Liver (tissue), 9 donors: Measurements from ENCODE around the gene UTS2R. TPM values are rescaled to one million over a fixed set of nuclear protein-coding genes. Genes with fewer than 3 reads are reported as not detected.

Experiments
- DNase-seq: peaks from one replicate; pipeline ENCODE4 v3.0.0-alpha.2; 2017; ENCODE audit warnings: low spot score
- H3K27ac ChIP-seq, 2 donors: one replicate each; pipeline ENCODE4 v1.7.0; 2013; ENCODE audit warnings: inconsistent platforms in 2 of 2, low read length in 2 of 2, control low read depth in 1 of 2, low read depth in 1 of 2, mild to moderate bottlenecking in 1 of 2
- H3K27me3 ChIP-seq, 4 donors: one replicate each; pipeline versions ENCODE4 v1.6.1 to v1.7.0; 2013; ENCODE audit warnings: low read length in 3 of 4, inconsistent platforms in 1 of 4, mild to moderate bottlenecking in 1 of 4, moderate library complexity in 1 of 4; ENCODE audit not compliant: control insufficient read depth in 4 of 4, insufficient read depth in 4 of 4
- H3K36me3 ChIP-seq, 4 donors: one replicate each; pipeline versions ENCODE4 v1.6.1 to v1.7.0; 2013; ENCODE audit warnings: low read length in 3 of 4, mild to moderate bottlenecking in 3 of 4, low read depth in 1 of 4, moderate library complexity in 1 of 4; ENCODE audit not compliant: control insufficient read depth in 4 of 4, insufficient read depth in 3 of 4
- H3K4me1 ChIP-seq, 4 donors: one replicate each; pipeline versions ENCODE4 v1.6.1 to v1.7.0; 2013; ENCODE audit warnings: low read length in 3 of 4, mild to moderate bottlenecking in 3 of 4, moderate library complexity in 1 of 4; ENCODE audit not compliant: control insufficient read depth in 4 of 4, insufficient read depth in 4 of 4
- H3K4me3 ChIP-seq, 3 donors: one replicate each; pipeline versions ENCODE4 v1.6.1 to v1.7.0; 2013; ENCODE audit warnings: low read length in 3 of 3, control low read depth in 1 of 3, low read depth in 1 of 3, mild to moderate bottlenecking in 1 of 3
- H3K9ac ChIP-seq, 2 donors: one replicate each; pipeline ENCODE4 v1.7.0; 2013; ENCODE audit warnings: low read length in 2 of 2, mild to moderate bottlenecking in 2 of 2, moderate library complexity in 2 of 2, control low read depth in 1 of 2, low read depth in 1 of 2
- H3K9me3 ChIP-seq, 4 donors: one replicate each; pipeline versions ENCODE4 v1.6.1 to v1.7.0; 2013; ENCODE audit warnings: low read length in 3 of 4; ENCODE audit not compliant: control insufficient read depth in 4 of 4
- EGR1 ChIP-seq, 2 donors: IDR thresholded peaks; 2 replicates each; pipeline ENCODE4 v1.6.1; 2016 to 2018; ENCODE audit warnings: antibody characterized with exemption in 2 of 2, low read depth in 2 of 2
- FOXA1 ChIP-seq: IDR thresholded peaks from 2 replicates; pipeline ENCODE4 v1.6.1; 2016; ENCODE audit warnings: antibody characterized with exemption
- GABPA ChIP-seq, 2 donors: IDR thresholded peaks in 1 of 2; conservative IDR thresholded peaks in 1 of 2; 2 replicates each; pipeline ENCODE4 v1.6.1; 2016; ENCODE audit warnings: antibody characterized with exemption in 2 of 2, mild to moderate bottlenecking in 1 of 2, moderate library complexity in 1 of 2
- HNF4A ChIP-seq, 2 donors: conservative IDR thresholded peaks; 2 replicates each; pipeline ENCODE4 v1.6.1; 2016; ENCODE audit warnings: antibody characterized with exemption in 2 of 2, mild to moderate bottlenecking in 2 of 2
- HNF4G ChIP-seq: IDR thresholded peaks from 2 replicates; pipeline ENCODE4 v1.6.1; 2016; ENCODE audit warnings: antibody characterized with exemption
- JUND ChIP-seq, 2 donors: IDR thresholded peaks; 2 replicates each; pipeline ENCODE4 v1.6.1; 2016; ENCODE audit warnings: antibody characterized with exemption in 2 of 2
- RAD21 ChIP-seq, 2 donors: IDR thresholded peaks; 2 replicates each; pipeline ENCODE4 v1.6.1; 2016; ENCODE audit warnings: antibody characterized with exemption in 2 of 2, mild to moderate bottlenecking in 2 of 2
- SP1 ChIP-seq: IDR thresholded peaks from 2 replicates; pipeline ENCODE4 v1.6.1; 2018; ENCODE audit warnings: antibody characterized with exemption, mild to moderate bottlenecking
- TAF1 ChIP-seq: conservative IDR thresholded peaks from 2 replicates; pipeline ENCODE4 v1.6.1; 2016; ENCODE audit warnings: antibody characterized with exemption, mild to moderate bottlenecking
- YY1 ChIP-seq: IDR thresholded peaks from 2 replicates; pipeline ENCODE4 v1.6.1; 2016; ENCODE audit warnings: antibody characterized with exemption, mild to moderate bottlenecking
- whole genome bisulfite sequencing: extraction: QIAGEN DNeasy Blood & Tissue Kit; methylation state at CpG from one replicate; pipeline ENCODE4 v1.1.7; 2013; 5-methylcytosine and 5-hydroxymethylcytosine counted together
- polyA plus RNA-seq, 2 donors: library from polyadenylated mRNA; stranded (reverse) in 1 of 2; unstranded in 1 of 2; fragments of 200-250 nt in 1 of 2; fragments of >200 nt in 1 of 2; fragmentation: Nextera tagmentation in 1 of 2; extraction: Ambion mirVana in 1 of 2; gene quantifications; one replicate each; pipeline versions ENCODE4 v1.2.1 to v1.2.3, GENCODE V29; 2013 to 2015
- total RNA-seq, 2 donors: library from RNA; depleted of rRNA; stranded (reverse); fragments of >200 nt; gene quantifications; one replicate each; pipeline ENCODE4 v1.2.3, GENCODE V29; 2014
- TF ChIP-seq, protein P1 (sequence below): fragments of 150-350 bp; IDR thresholded peaks from 2 replicates; pipeline ENCODE4 v1.5.1; 2017; ENCODE audit warnings: improper control_type of control experiment, low read depth, low read length; ENCODE audit not compliant: missing input control
- TF ChIP-seq, protein P2 (sequence below): IDR thresholded peaks from 2 replicates; pipeline ENCODE4 v1.6.1; 2016; ENCODE audit warnings: antibody characterized with exemption
- TF ChIP-seq, protein P3 (sequence below): IDR thresholded peaks from 2 replicates; pipeline ENCODE4 v1.6.1; 2016; ENCODE audit warnings: antibody characterized with exemption
- TF ChIP-seq, protein P4 (sequence below): IDR thresholded peaks from 2 replicates; pipeline ENCODE4 v1.6.1; 2016; ENCODE audit warnings: antibody characterized with exemption
- TF ChIP-seq, protein P5 (sequence below): IDR thresholded peaks from 2 replicates; pipeline ENCODE4 v1.6.1; 2016; ENCODE audit warnings: antibody characterized with exemption, mild to moderate bottlenecking
- donor health status: healthy.
- donor health status: healthy.
- donor health status: healthy.
- donor health status: healthy.
- donor health status: healthy.

UTS2R gene
- total and polyA plus RNA-seq, 4 donors, result not detected

DNA sequence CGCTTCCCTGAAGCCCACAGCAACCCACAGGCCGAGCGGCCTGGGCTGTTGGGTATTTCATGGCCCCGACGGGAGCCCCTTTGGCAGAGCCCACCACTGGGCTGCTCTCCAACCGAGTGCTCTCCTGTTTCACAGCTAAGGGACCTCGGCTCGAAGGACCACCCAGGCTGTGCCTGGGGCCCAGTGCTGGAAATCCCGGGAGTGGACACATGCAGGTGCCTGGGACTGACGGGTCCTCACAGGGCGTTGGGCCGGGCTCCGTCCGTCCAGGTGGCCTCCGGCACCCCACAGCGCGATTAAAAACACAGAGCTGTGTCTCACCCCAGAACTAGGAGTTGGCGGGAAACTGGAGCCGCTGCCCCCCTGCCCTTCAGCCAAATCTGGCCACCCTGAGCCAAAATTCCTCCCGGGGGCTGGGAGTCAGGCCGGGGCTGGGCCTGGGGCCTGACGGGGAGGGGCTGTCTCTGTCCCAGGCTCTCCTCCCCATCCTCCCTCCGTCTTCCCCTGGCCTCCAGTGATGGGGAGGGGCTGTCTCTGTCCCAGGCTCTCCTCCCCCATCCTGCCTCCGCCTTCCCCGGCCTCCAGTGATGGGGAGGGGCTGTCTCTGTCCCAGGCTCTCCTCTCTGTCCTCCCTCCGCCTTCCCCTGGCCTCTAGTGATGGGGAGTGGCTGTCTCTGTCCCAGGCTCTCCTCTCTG is 14.1 kb downstream of the UTS2R start:
- no peaks in the 10 kb centered on the region for H3K9me3 ChIP-seq
- H3K27me3 ChIP-seq, result no peaks in the 10 kb centered on the region
- H3K4me3 ChIP-seq, result no peak overlapping the region
- no peak for DNase-seq
- H3K36me3 ChIP-seq, result no peaks in the 10 kb centered on the region
- WGBS, result 67% methylated on average over 26 of the region's 26 CpGs
- H3K4me1 ChIP-seq, result peaks cover 18 to 27% (median 21%) of the 10 kb centered on the region in 4 donors
- no peak overlapping the region for H3K27ac ChIP-seq
- H3K9ac ChIP-seq, result no peak overlapping the region
- TF ChIP-seq JUND (IDR thresholded peaks at IDR 0.05) (no peak), EGR1 (IDR thresholded peaks at IDR 0.05; ENCODE audit: low read depth in 2 of 2) (no peak), GABPA (IDR thresholded peaks at IDR 0.05 in 1 of 2, conservative IDR thresholded peaks at IDR 0.05 in 1 of 2) (no peak), HNF4G (no peak), SP1 (no peak), YY1 (no peak), HNF4A (conservative IDR thresholded peaks at IDR 0.05) (no peak)
- TF ChIP-seq, protein P1, sequence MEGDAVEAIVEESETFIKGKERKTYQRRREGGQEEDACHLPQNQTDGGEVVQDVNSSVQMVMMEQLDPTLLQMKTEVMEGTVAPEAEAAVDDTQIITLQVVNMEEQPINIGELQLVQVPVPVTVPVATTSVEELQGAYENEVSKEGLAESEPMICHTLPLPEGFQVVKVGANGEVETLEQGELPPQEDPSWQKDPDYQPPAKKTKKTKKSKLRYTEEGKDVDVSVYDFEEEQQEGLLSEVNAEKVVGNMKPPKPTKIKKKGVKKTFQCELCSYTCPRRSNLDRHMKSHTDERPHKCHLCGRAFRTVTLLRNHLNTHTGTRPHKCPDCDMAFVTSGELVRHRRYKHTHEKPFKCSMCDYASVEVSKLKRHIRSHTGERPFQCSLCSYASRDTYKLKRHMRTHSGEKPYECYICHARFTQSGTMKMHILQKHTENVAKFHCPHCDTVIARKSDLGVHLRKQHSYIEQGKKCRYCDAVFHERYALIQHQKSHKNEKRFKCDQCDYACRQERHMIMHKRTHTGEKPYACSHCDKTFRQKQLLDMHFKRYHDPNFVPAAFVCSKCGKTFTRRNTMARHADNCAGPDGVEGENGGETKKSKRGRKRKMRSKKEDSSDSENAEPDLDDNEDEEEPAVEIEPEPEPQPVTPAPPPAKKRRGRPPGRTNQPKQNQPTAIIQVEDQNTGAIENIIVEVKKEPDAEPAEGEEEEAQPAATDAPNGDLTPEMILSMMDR, result no peak
- TF ChIP-seq, protein P2, sequence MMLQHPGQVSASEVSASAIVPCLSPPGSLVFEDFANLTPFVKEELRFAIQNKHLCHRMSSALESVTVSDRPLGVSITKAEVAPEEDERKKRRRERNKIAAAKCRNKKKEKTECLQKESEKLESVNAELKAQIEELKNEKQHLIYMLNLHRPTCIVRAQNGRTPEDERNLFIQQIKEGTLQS, result no peak
- TF ChIP-seq, protein P3, sequence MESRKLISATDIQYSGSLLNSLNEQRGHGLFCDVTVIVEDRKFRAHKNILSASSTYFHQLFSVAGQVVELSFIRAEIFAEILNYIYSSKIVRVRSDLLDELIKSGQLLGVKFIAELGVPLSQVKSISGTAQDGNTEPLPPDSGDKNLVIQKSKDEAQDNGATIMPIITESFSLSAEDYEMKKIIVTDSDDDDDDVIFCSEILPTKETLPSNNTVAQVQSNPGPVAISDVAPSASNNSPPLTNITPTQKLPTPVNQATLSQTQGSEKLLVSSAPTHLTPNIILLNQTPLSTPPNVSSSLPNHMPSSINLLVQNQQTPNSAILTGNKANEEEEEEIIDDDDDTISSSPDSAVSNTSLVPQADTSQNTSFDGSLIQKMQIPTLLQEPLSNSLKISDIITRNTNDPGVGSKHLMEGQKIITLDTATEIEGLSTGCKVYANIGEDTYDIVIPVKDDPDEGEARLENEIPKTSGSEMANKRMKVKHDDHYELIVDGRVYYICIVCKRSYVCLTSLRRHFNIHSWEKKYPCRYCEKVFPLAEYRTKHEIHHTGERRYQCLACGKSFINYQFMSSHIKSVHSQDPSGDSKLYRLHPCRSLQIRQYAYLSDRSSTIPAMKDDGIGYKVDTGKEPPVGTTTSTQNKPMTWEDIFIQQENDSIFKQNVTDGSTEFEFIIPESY, result no peak
- TF ChIP-seq, protein P4, sequence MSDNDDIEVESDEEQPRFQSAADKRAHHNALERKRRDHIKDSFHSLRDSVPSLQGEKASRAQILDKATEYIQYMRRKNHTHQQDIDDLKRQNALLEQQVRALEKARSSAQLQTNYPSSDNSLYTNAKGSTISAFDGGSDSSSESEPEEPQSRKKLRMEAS, result no peak
- TF ChIP-seq, protein P5, sequence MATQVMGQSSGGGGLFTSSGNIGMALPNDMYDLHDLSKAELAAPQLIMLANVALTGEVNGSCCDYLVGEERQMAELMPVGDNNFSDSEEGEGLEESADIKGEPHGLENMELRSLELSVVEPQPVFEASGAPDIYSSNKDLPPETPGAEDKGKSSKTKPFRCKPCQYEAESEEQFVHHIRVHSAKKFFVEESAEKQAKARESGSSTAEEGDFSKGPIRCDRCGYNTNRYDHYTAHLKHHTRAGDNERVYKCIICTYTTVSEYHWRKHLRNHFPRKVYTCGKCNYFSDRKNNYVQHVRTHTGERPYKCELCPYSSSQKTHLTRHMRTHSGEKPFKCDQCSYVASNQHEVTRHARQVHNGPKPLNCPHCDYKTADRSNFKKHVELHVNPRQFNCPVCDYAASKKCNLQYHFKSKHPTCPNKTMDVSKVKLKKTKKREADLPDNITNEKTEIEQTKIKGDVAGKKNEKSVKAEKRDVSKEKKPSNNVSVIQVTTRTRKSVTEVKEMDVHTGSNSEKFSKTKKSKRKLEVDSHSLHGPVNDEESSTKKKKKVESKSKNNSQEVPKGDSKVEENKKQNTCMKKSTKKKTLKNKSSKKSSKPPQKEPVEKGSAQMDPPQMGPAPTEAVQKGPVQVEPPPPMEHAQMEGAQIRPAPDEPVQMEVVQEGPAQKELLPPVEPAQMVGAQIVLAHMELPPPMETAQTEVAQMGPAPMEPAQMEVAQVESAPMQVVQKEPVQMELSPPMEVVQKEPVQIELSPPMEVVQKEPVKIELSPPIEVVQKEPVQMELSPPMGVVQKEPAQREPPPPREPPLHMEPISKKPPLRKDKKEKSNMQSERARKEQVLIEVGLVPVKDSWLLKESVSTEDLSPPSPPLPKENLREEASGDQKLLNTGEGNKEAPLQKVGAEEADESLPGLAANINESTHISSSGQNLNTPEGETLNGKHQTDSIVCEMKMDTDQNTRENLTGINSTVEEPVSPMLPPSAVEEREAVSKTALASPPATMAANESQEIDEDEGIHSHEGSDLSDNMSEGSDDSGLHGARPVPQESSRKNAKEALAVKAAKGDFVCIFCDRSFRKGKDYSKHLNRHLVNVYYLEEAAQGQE, result no peak

DNA sequence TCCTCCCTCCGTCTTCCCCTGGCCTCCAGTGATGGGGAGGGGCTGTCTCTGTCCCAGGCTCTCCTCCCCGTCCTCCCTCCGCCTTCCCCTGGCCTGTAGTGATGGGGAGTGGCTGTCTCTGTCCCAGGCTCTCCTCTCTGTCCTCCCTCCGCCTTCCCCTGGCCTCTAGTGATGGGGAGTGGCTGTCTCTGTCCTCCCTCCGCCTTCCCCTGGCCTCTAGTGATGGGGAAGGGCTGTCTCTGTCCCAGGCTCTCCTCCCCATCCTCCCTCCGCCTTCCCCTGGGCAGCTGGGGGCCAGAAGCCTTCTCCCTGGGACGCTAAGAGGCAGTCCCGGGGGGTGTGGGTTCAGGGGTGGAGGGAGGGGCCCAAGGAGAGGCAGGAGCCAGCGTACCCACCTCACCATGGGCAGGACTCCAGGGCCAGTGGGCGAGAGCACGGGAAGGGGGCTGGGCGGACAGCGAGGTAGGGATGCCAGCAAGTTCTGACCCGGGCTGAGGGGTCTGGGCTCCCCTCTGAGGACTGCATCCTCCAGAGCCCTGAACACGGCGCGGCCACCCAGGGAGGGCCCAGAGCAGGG is 14.8 kb downstream of the UTS2R start:
- Histone ChIP-seq H3K4me3 (no peak overlapping the region), H3K27me3 (no peaks in the 10 kb centered on the region)
- DNase-seq, result no peak

More for the DNA sequence above, 14.8 kb downstream of the UTS2R start:
- 78% methylated on average over 17 of the region's 17 CpGs for WGBS
- Histone ChIP-seq H3K9me3 (no peaks in the 10 kb centered on the region), H3K9ac (no peak overlapping the region), H3K36me3 (no peaks in the 10 kb centered on the region), H3K4me1 (peaks cover 18 to 24% (median 21%) of the 10 kb centered on the region in 4 donors), H3K27ac (no peak overlapping the region)
- no peak for TF ChIP-seq EGR1 (IDR thresholded peaks at IDR 0.05; ENCODE audit: low read depth in 2 of 2)
- TF ChIP-seq, protein P1, result no peak
- TF ChIP-seq GABPA (IDR thresholded peaks at IDR 0.05 in 1 of 2, conservative IDR thresholded peaks at IDR 0.05 in 1 of 2), result no peak
- no peak for TF ChIP-seq SP1
- TF ChIP-seq, protein P2, result no peak
- TF ChIP-seq TAF1, result no peak
- no peak for TF ChIP-seq FOXA1
- no peak for TF ChIP-seq RAD21 (IDR thresholded peaks at IDR 0.05)
- TF ChIP-seq, protein P4, result no peak
